GM19395 (cell line): Measurements from ENCODE around the gene PIANP.

Source experiments
- ATAC-seq: cut with Tn5 transposase; IDR thresholded peaks from one replicate; pipeline ENCODE4 v1.9.1; 2021; ENCODE audit warnings: mild to moderate bottlenecking, moderate library complexity; ENCODE audit not compliant: unreplicated experiment

PIANP gene

GRCh38 chr12:6672143-6672542 lies 28.5 kb downstream of the PIANP start:
- no peak for ATAC-seq

- ATAC-seq = no peak
Measured at GRCh38 chr12:6667559-6668210, 32.9 kb downstream of the PIANP start.

GRCh38 chr12:6666211-6666610 lies 34.4 kb downstream of the PIANP start:
- no peak for ATAC-seq

- ATAC-seq = no peak
Measured at GRCh38 chr12:6664902-6665301, 35.7 kb downstream of the PIANP start.

GRCh38 chr12:6662906-6663742 lies 37.5 kb downstream of the PIANP start, which contains the start of gene ING4:
TSS of gene ING4 (minus strand) at chr12:6663119. CDS start at chr12:6663101, 18 bp downstream.
- ATAC-seq = peak; percentile 97

- no peak for ATAC-seq
Measured at GRCh38 chr12:6662602-6662905, 38.1 kb downstream of the PIANP start.

- ATAC-seq = no peak
Measured at GRCh38 chr12:6653987-6654386, 46.6 kb downstream of the PIANP start.

- ATAC-seq = no peak
Measured at GRCh38 chr12:6653342-6653741, 47.3 kb downstream of the PIANP start.

- no peak for ATAC-seq
Measured at GRCh38 chr12:6652391-6652790, 48.2 kb downstream of the PIANP start.

GRCh38 chr12:6650832-6651231 lies 49.8 kb downstream of the PIANP start:
- ATAC-seq = no peak

- no peak for ATAC-seq
Measured at GRCh38 chr12:6647083-6647604, 53.5 kb downstream of the PIANP start, which contains the start of gene ACRBP. TSS of gene ACRBP (minus strand) at chr12:6647432. CDS start at chr12:6647366, 66 bp downstream.

GRCh38 chr12:6646276-6647082 lies 54.1 kb downstream of the PIANP start:
- no peak for ATAC-seq

- ATAC-seq = no peak
Measured at GRCh38 chr12:6644903-6645302, 55.7 kb downstream of the PIANP start.

- ATAC-seq = no peak
Measured at GRCh38 chr12:6644257-6644596, 56.4 kb downstream of the PIANP start.
